Measurements from ENCODE around the gene SEL1L2.

Gene SEL1L2

DNA sequence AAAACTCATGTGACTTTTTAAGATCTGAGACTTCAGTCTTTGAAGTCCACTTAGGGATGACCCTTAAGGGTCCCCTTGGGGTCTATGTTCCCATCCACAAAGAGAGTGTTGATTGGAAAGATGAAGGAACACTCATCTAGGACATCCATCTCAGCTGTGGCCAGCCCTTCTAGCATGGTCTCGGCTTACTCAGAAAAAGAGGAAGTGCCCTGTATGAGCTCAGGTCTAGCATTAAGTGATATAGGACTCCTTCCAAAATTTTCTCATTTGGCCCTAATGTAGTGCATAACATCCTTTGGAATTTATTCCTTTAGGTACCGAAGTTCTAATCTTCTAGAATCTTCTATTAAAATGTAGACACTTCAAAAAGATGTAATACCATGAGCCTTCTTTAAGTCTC is 128.2 kb downstream of the SEL1L2 start:
- DNase-seq: no peak

DNA sequence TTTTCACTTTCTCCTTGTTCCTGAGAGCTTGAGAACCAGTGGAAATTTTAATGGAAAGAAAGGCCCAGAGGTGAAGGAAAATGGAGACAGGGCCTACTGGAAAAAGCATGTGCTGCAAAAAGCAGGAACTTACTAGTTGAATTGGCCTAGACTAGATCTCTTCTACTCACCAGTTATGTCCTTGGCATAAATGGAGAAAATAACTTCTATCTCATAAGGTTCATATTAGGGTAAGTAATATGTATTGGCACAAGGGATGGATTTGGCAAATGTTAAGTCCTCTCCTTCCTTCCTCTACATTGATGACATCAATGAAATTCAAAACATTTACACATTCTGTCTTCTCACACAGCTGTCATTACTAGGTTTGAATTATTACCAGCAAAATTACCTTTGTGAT is 131.5 kb downstream of the SEL1L2 start:
- DNase-seq: no peak

DNA sequence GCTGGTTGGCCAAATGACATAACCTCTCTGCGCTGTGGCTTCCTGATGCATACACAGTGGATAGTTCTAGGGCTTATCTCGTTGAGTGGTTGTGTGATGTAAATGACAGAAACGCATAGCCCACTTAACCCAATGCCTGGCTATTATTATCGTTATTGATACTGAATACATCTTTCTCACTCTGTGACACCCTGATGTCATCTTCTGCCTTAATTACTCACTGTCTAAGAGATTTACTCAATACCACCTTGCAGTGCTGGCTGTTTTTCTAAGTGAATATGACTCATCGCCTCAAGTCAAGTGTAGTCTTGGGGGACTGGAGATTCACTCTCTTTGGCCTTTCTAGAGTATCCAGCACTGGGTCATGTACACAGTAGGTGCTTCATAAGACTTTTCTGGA is 132.0 kb downstream of the SEL1L2 start:
- DNase-seq: no peak

DNA sequence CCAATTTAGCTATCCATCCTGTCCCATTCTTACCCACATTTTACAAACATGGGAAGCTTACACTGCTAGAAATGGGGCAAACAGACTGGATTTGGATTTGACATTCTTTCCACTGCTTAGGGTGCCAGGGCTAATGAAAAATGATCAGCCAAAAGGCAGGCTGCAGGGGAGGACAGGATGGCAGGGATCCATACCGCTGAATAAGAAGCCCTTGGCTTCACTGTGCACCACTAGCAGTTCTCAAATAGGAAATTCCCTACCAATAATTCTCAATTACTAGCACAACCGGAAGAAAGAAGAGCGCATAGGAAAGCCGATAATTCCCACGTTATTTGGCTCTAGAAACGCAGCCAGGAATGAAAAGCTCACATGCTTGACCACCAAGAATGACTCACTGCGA is 132.5 kb downstream of the SEL1L2 start:
- no peak for DNase-seq

DNA sequence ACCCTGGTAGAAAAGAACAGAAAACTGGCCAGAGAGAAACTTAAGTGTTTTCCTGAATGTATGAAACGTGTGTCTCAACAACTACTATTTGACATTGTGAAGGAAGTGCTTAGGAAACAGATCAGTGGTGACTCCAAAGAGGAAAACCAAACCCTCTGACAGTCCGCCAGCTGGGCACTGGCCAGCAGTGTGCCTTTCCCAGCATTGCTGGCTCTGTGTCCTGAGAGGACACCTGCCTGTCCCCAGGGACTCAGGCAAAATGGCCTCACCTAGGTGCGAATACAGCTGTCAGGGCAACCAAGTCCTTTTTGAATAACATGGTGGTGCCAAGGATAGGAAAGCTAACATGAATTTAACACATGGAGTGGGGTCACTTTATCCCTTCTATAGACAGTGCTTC is 133.1 kb downstream of the SEL1L2 start:
- no peak for DNase-seq

DNA sequence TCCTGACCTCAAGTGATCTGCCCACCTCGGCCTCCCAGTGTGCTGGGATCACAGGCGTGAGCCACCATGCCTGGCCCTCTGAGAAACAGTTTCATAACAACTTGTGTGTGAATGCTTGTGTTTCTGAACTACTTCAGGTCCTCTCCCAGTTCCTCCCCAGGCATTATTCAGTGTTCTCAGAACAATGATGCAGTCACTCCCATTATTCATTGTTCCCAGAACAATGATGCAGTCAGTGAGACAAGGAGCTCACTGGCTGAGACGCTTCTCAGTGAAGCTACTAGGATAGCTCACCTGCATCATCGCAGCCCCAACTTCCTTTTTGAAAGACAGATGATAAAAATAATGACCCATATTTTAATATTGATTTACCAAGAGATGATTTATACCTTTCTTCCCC is 134.1 kb downstream of the SEL1L2 start:
- no peak for DNase-seq

DNA sequence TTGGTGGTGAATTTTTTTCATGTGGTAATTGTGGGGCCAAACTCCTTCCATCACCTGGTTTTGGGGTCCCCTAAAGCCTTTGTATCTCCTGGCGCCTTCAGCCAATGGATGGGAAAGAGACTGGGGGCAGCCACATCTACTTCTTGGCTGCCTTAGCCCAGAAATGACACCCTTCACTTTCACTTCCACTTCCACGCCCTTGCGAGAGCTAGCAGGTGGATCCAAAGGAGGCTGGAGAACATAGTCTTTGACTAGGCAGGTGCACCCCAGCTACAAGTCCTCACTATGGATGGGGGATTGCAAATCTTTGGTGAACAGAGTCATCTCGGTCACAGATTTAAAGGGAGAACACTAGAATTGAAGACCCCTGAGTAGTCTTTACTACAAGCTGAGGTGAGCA is 134.8 kb downstream of the SEL1L2 start:
- DNase-seq: no peak

DNA sequence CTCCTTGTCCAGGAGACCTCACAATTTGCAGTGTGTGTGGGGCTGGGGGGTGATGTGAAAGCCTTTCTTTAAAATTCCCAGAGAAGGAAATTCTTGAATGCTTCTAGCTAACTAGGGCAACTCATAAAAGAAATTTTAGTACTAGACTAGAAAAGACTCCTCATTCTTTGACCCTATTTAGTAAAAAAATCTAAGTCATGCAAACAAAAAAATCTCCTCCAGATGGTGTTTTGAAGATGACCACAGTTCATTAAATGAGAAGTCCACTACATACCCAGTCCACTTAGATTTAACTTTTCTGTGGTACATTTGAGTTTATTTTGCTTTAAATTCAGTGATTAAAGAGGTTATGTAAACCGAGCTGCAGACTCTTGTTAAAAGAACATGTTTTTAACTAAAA is 138.1 kb downstream of the SEL1L2 start:
- no peak for DNase-seq

DNA sequence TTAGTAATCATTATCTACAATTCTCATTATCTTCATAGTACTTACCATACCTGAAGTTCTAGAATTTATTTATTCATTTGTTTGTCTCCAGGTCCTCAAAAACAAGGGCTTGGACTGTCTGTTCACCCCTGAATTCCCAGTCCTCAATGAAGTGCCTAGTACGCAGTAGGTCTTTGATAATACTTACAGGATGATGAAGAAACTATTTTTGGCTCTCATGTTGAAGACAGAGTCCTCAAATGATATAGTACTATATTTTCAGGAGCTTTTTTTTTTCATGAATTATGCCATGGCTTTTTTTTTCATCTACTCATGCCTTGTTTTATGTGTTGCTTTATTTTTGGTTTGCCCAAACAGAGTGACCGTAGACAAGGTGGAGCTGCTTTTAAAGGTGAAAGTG is 139.1 kb downstream of the SEL1L2 start:
- no peak for DNase-seq

DNA sequence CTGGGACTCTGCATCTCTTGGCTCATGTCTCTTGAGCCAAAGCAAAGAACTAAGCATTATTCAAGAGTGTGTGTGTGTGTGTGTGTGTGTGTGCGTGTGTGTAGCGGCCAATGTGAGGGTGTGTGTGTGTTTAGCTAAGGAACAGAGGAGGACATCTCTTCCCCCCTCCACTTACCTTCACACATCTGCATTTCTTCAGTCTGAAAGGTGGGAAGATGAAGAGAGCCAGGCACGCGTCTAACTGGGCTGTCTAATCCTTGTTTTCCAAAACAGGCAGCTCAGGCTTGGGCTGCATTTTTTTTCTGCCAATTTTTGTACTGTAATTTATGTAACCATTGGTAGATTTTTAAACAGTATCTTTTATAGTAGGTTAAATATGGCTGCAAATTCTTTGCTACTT is 146.1 kb downstream of the SEL1L2 start:
- no peak for DNase-seq

DNA sequence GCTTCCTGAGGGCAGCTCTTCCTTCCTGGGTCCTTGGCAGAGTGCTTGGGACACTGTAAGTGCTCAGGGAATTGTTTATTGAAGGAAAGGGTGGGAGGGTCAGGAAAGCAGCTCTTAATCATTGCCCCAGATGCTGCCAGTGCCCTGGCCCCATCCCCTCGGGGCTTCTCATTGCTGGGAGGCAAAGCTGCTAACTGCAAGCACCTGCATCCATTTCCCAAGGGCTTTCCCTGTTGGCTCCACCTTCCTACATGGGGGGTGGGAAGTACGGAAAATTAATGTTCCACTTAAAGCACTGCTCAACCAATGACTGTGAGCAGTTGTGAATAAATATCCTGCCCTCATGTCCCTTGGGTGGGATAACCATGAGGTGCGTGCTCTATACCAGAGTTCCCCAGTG is 149.2 kb downstream of the SEL1L2 start:
- DNase-seq: no peak

DNA sequence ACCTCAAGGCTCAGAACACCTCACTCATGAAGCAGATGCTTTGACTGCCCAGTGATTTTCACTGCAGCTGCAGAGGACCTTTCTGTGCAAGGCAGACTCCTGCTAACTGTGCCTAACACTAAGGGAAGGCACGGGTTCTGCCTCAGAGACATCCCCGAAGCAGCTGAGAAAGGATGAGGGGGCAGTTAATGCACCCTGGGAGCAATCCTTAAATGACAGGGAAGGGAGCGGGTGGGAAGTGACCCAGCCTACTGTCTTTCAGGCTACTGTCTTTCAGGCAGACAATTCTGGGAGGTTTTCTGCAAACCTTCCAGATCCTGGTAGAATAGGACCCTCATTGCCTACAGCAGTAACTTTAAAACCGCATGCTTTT is 150.3 kb downstream of the SEL1L2 start:
- DNase-seq: no peak

DNA sequence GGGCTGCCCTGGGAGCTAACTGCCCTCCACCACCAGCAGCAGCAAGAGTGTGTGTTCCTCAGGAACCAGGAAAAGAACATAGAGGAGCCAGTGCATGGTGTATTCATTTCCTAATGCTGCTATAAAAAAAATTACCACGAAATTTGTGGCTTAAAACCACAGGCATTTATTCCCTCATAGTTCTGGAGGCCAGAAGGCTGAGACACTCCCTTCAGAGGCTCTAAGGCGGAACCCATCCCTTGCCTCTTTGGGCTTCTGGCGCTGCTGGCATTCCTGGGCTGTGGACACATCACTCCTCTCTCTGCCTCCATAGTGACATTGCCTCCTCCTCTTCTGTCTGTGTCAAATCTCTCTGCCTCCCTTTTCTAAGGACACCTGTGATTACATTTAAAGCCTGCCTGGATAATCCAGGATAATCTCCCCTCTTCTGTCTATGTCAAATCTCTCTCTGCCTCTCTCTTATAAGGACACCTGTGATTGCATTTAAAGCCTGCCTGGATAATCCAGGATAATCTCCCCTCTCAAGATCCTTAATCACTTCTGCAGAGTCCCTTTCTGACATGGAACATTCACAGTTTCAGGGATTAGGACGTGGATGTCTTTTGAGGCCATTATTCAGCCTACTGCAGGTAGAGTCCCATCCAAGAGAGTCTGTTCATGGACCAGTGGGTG is 150.9 kb downstream of the SEL1L2 start:
- no peak for DNase-seq

DNA sequence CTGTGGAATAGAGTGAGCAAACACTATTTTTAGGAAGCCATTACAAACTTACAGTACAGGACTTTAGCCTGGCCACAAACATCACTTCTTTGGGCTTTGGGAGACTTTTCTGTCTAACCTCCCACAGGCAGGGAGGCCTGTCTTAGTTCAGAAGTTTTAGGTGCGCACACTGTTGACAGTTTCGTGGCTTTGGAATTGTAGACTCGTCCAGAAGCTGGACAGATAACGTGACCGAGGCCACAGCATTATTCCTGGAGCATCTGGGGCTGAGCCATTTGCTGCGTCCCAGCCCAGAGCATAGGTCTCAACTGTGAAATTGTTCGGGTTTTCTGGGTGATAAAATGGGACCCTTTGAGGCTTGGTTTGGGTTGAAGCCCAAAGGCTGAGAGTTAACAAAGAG is 151.8 kb downstream of the SEL1L2 start:
- DNase-seq: no peak

DNA sequence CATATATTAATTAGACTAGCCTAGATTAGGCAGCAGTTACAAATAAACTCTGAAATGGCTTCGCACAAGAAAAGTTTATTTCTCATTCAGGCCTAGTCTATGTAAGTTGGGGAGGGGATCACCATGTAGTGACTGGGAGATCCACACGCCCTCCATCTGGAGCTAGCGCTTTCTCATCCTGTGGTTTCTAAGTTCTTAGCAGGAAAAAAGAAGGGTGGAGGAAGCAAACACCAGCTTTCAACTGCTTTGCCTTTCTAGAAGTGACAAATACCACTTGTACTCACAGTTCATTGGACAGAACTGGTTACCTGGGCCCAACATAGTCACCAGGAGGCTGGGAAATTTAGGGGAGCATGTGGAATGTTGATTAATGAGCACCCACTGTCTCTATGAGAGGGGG is 158.9 kb downstream of the SEL1L2 start:
- DNase-seq: no peak

DNA sequence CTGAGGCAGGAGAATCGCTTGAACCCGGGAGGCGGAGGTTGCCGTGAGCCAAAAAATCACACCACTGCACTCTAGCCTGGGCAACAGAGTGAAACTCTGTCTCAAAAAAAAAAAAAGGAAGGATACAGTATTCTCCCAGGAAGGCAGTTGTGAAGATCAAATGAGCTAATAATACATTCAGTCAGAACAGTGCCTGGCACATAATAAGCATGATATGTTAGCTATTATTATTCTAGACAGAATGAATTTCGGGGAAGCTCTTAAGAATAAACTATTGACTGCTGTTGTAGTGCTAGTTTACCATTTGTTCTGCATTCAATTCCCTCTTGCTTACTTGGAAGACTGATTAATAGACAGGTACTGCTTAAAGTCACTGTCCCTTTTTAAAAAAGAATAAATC is 164.9 kb downstream of the SEL1L2 start:
- DNase-seq: no peak

DNA sequence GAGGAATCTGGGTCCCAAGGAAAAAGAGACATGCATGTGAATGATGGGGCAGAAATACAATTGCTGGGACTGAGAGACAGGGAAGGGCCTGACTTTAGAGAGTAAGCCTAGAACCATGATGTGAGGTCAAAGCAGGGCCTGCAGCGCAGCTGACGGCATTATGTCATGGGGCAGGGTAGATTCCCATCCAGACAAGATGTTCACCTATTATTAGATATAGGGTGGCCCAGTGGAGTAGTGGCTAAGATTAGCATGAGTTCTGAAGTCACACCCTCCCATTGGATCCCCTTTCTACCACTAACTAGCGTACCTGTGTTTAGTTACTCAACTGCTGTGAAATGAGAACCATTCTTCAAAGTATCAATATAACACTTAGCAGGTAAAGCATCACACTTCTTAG is 166.0 kb downstream of the SEL1L2 start:
- DNase-seq: no peak

DNA sequence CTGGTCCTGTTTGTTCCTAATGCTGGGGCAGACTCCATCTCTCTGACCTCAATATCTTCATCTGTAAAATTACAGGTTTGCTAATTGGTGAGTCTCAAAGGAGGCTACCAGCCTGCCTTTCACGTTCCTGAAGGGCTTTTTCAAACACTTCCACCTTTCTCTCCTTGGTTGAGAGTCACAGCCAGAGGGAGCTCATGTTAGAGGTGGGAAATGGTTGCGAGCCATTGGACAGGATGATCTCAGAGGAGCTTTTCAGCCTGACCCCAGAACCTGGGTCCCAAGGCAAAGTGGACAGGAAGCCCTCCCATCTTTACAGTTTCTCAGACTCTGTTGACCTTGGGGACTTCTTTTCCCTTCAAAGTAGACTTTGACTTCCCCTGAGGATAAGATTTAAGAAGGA is 168.0 kb downstream of the SEL1L2 start:
- DNase-seq: no peak

DNA sequence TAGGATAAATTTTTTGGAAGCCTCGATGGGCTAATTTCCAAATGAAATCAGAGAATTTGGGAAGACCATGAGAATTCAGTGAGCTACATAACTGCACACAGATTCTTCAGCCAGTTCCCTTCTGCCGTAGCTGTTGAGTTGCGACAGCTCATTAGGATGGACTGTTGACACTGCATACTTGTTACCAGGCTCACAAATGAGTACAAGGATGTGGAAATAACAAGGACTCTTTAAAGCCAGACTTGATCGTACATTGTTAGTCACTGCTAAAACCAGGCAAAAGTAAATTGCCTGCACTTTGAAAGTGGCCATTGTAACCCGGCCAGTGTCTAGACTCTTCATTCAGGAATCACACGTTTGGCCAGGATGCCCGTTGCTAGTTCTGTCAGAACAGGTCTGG is 168.5 kb downstream of the SEL1L2 start:
- no peak for DNase-seq

DNA sequence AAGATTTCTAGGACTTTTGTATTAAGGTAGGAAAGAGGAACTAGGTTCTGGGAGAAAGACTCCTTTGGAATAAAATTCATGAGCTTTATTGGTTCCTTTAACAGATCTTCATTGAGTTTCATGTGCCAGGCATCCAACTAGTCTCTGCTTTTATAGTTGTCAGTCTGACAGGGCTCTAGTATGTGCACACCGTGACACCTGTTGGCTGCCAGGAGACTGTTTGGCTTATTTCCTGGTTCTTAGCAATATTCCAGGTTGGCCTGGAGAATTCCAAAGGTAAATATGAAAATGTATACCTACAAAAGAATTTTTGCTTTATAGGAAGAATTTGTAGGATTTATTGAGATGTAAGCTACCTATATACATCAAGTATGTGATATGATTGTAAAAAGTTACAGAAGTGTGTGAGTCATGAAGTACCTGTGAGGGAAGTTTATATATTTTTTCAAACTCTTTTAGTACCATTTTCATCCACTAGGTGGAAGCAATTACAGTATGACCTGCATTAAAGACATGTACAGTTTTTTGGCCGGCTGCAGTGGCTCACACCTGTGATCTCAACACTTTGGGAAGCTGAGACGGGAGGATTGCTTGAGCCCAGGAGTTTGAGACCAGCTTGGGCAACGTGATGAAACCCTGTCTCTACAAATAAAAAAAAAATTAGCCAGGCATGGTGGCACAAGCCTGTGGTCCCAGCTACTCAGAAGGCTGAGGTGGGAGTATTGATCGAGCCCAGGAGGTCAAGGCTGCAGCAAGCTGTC is 170.3 kb downstream of the SEL1L2 start:
- DNase-seq: peak; percentile 23

DNA sequence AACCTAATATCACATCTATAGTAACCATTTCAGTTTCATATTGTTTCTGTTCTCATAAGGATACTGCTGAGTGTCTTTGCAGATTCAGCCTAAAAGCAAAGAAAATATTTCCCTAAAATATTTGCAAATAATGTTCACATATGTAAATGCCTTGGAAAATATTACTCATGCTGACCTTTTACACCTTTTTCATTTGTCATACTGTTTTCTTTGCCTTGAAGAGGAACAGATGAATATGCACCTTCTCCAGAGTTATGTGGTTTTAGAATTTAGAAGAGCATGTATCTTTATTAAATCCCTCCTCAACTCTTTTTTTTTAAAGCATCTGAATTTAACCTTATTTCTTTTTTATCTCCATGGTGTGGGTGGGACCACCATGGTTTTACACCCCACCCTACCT is 173.1 kb downstream of the SEL1L2 start:
- DNase-seq: no peak

DNA sequence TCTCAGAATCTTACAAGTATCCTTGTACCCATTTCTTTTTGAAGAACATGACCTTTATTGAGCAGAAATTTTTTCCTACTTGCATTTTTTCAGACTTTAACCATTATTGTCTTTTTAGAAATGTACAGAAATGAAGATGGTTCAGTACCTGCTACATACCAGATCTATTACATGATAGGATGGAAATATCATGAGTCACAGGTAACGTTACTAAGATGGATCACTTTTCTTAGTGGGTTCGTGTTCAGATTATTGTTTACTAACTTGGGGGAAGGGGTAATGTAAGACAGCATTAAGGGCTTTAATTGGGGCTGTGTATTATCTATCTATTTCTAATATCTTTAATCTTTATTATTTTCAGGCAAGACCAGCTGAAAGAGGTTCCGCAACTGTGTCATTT is 173.7 kb downstream of the SEL1L2 start:
- no peak for DNase-seq

DNA sequence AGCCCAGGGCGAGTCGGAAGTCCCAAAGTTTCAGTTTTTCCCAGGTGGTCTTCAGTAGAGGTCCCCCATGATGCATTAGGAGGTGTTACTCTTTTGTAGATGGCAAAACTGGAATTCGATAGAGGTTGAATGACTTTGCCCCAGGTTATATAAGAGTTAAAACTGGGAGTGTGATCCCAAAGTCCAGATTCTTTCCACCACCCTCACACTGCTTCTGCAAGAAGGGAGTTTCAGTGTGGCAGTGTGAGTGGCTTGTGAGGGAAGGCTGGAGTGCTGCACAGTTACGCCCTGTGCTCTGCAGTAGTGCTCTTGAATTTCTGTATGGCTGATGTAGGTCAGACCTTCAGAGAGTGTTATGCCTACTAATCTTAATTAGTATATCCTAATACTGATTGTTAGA is 175.7 kb downstream of the SEL1L2 start:
- no peak for DNase-seq

DNA sequence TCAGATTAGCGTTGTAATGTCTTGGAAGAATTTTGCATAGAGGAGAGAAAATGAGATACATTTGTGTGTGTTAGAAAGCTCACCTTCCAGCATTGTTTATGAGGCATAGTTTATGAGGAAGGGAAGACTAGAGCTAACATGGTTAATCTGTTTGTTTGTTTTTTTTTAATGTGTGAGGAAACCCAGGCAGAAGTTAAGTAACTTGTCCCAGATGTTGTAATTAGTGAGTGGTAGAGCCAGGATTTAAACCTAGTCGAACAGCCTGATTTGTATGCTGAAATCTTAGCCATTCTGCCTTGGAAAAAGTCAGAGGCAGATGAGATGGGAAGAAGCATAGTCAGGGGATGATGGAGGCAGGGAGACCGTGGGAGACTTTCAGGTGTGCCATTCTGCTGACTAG is 176.5 kb downstream of the SEL1L2 start:
- DNase-seq: no peak

DNA sequence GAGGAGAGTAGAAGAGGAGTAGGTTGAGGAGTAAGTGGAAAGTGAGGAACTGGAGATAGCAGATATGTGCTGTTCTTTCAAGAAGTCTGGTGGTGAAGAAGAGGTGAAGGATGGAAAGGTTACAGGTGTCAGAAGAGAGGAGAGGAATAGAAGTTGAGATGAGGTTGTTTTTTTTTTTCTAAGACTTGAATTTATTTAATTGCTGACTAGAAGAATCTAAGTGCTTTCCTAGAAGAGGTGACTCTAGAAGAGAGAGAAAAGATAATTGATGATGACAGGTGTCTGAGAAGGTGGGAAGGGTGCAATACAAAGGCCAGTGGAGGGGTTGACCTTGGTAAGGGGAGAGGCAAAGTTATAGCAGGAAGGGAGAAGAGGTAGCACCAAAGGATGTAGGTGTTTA is 180.0 kb downstream of the SEL1L2 start:
- no peak for DNase-seq
